ENCODE measurements around the gene AHNAK2.

DNA sequence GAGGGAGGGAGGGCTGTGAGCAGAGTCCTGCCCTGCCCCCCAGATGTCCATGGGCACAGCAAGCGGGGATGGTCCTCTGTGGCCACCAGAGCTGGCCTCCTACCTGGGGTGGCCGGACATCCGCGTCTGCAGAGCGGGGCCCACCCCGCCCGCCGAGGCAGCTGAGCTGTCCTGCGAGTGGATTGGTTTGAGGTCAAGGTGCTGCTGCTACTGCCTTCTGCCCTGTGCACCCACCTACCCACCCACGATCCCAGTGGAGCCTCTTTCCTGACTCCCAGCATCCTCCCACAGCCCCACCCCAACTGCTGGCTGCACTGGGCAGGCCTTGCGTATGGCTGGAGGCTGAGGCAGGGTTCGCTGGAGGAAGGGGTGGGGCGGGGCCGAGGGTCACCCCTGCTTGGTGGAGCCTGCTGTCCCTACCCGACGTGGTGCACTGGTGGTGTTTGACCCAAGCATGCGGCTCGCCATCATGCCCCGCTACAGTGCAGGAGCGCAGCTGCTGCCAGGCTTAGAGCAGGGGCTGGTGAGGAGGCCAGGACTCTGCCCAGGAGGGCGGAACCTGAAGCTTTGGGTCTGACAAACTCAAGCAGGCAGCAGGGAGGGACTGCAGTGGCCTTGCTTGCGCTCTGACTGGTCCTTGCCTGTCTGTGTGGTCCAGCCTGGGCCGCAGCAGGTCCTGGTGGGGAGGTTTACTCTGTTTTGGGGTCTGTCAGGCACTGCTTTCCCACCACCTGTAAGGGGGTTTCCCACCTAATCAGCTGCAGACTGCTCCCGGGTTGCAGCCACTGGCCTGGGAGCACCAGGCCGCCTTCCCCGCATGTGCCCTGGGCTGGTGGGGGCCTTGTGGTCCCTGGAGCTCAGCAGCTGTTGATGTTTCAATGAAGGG lies 89.4 kb downstream of the AHNAK2 start:
- TF ChIP-seq POLR2A (IDR thresholded peaks at IDR 0.05): no peak
- TF ChIP-seq, protein P1, sequence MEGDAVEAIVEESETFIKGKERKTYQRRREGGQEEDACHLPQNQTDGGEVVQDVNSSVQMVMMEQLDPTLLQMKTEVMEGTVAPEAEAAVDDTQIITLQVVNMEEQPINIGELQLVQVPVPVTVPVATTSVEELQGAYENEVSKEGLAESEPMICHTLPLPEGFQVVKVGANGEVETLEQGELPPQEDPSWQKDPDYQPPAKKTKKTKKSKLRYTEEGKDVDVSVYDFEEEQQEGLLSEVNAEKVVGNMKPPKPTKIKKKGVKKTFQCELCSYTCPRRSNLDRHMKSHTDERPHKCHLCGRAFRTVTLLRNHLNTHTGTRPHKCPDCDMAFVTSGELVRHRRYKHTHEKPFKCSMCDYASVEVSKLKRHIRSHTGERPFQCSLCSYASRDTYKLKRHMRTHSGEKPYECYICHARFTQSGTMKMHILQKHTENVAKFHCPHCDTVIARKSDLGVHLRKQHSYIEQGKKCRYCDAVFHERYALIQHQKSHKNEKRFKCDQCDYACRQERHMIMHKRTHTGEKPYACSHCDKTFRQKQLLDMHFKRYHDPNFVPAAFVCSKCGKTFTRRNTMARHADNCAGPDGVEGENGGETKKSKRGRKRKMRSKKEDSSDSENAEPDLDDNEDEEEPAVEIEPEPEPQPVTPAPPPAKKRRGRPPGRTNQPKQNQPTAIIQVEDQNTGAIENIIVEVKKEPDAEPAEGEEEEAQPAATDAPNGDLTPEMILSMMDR (IDR thresholded peaks at IDR 0.05): no peak
- TF ChIP-seq POLR2AphosphoS5 (IDR thresholded peaks at IDR 0.05): no peak
- TF ChIP-seq EP300 (IDR thresholded peaks at IDR 0.05): no peak
